ENCODE data around the gene TSPAN11.

The TSPAN11 gene

GRCh38 chr12:30977537-30978349 lies 51.2 kb downstream of the TSPAN11 start:
- POLR2A ChIA-PET, result no interaction called here
- CTCF ChIA-PET, result no interaction called here

GRCh38 chr12:30978639-30979038 lies 52.1 kb downstream of the TSPAN11 start:
- TF ChIP-seq CTBP1 (IDR thresholded peaks at IDR 0.05; ENCODE audit: borderline replicate concordance), result no peak
- no peak for TF ChIP-seq FOXM1 (IDR thresholded peaks at IDR 0.05; ENCODE audit: borderline replicate concordance)
- TF ChIP-seq FOXA1 (IDR thresholded peaks at IDR 0.05), result no peak
- no peak for TF ChIP-seq L3MBTL2 (conservative IDR thresholded peaks at IDR 0.05)
- TF ChIP-seq LEF1 (IDR thresholded peaks at IDR 0.05; ENCODE audit: borderline replicate concordance), result no peak
- no peak for TF ChIP-seq BHLHE40 (IDR thresholded peaks at IDR 0.05; ENCODE audit: borderline replicate concordance)
- no peak for TF ChIP-seq SP1 (IDR thresholded peaks at IDR 0.05)
- TF ChIP-seq ELF4 (IDR thresholded peaks at IDR 0.05), result no peak
- no peak for TF ChIP-seq FOXK2 (IDR thresholded peaks at IDR 0.05)
- TF ChIP-seq SUZ12 (IDR thresholded peaks at IDR 0.05), result no peak
- TF ChIP-seq NFRKB (IDR thresholded peaks at IDR 0.05), result no peak
- no peak for TF ChIP-seq ARNT (IDR thresholded peaks at IDR 0.05)
- TF ChIP-seq TARDBP (IDR thresholded peaks at IDR 0.05), result no peak
- no peak for TF ChIP-seq PKNOX1 (IDR thresholded peaks at IDR 0.05)
- TF ChIP-seq HDGF (IDR thresholded peaks at IDR 0.05; ENCODE audit: borderline replicate concordance), result no peak
- TF ChIP-seq ZNF384 (IDR thresholded peaks at IDR 0.05), result no peak
- POLR2A ChIA-PET, result interaction anchor here (0.6 kb wide), 1 partner anchor 11 kb away, joined by 3 read pairs; no protein-coding TSS in a partner anchor
- DNase-seq (ENCODE audit: extremely low spot score), result no peak
- CTCF ChIA-PET, result no interaction called here

More at GRCh38 chr12:30977537-30978349, 51.2 kb downstream of the TSPAN11 start:
- TF ChIP-seq BHLHE40 (IDR thresholded peaks at IDR 0.05; ENCODE audit: borderline replicate concordance) (no peak), SUZ12 (IDR thresholded peaks at IDR 0.05) (no peak), ELF4 (IDR thresholded peaks at IDR 0.05) (no peak), NFRKB (IDR thresholded peaks at IDR 0.05) (no peak), CTBP1 (IDR thresholded peaks at IDR 0.05; ENCODE audit: borderline replicate concordance) (no peak), L3MBTL2 (conservative IDR thresholded peaks at IDR 0.05) (no peak)
- no peak for DNase-seq (ENCODE audit: extremely low spot score)

GRCh38 chr12:30979371-30980259 lies 53.1 kb downstream of the TSPAN11 start:
- POLR2A ChIA-PET, result no interaction called here
- DNase-seq (ENCODE audit: extremely low spot score), result no peak
- TF ChIP-seq NFRKB (IDR thresholded peaks at IDR 0.05), result no peak
- no peak for TF ChIP-seq PKNOX1 (IDR thresholded peaks at IDR 0.05)
- TF ChIP-seq SP1 (IDR thresholded peaks at IDR 0.05), result no peak
- no peak for TF ChIP-seq ARNT (IDR thresholded peaks at IDR 0.05)
- TF ChIP-seq FOXK2 (IDR thresholded peaks at IDR 0.05), result no peak
- no peak for TF ChIP-seq BHLHE40 (IDR thresholded peaks at IDR 0.05; ENCODE audit: borderline replicate concordance)
- TF ChIP-seq FOXA1 (IDR thresholded peaks at IDR 0.05), result no peak
- TF ChIP-seq L3MBTL2 (conservative IDR thresholded peaks at IDR 0.05), result no peak
- no peak for TF ChIP-seq FOXM1 (IDR thresholded peaks at IDR 0.05; ENCODE audit: borderline replicate concordance)
- TF ChIP-seq HDGF (IDR thresholded peaks at IDR 0.05; ENCODE audit: borderline replicate concordance), result no peak
- TF ChIP-seq TARDBP (IDR thresholded peaks at IDR 0.05), result no peak
- TF ChIP-seq SUZ12 (IDR thresholded peaks at IDR 0.05), result no peak
- no peak for TF ChIP-seq LEF1 (IDR thresholded peaks at IDR 0.05; ENCODE audit: borderline replicate concordance)
- no peak for TF ChIP-seq ELF4 (IDR thresholded peaks at IDR 0.05)
- TF ChIP-seq CTBP1 (IDR thresholded peaks at IDR 0.05; ENCODE audit: borderline replicate concordance), result no peak
- TF ChIP-seq ZNF384 (IDR thresholded peaks at IDR 0.05), result no peak
- CTCF ChIA-PET, result no interaction called here

- ChIA-PET POLR2A (no interaction called here), CTCF (interaction anchor here (1.5 kb wide), 1 partner anchor 96 kb away, joined by 4 read pairs; no protein-coding TSS in a partner anchor)
- no peak for DNase-seq (ENCODE audit: extremely low spot score)
- TF ChIP-seq NFRKB (IDR thresholded peaks at IDR 0.05), result no peak
- no peak for TF ChIP-seq SP1 (IDR thresholded peaks at IDR 0.05)
- TF ChIP-seq FOXK2 (IDR thresholded peaks at IDR 0.05), result no peak
- no peak for TF ChIP-seq LEF1 (IDR thresholded peaks at IDR 0.05; ENCODE audit: borderline replicate concordance)
- no peak for TF ChIP-seq ZNF384 (IDR thresholded peaks at IDR 0.05)
- no peak for TF ChIP-seq FOXA1 (IDR thresholded peaks at IDR 0.05)
- no peak for TF ChIP-seq HDGF (IDR thresholded peaks at IDR 0.05; ENCODE audit: borderline replicate concordance)
- TF ChIP-seq FOXM1 (IDR thresholded peaks at IDR 0.05; ENCODE audit: borderline replicate concordance), result no peak
- TF ChIP-seq ELF4 (IDR thresholded peaks at IDR 0.05), result no peak
- no peak for TF ChIP-seq TARDBP (IDR thresholded peaks at IDR 0.05)
- TF ChIP-seq PKNOX1 (IDR thresholded peaks at IDR 0.05), result no peak
- TF ChIP-seq CTBP1 (IDR thresholded peaks at IDR 0.05; ENCODE audit: borderline replicate concordance), result no peak
These were observed 54.6 kb downstream of the TSPAN11 start for GRCh38 chr12:30980955-30981662.

- CTCF ChIA-PET, result no interaction called here
- POLR2A ChIA-PET, result no interaction called here
- no peak for TF ChIP-seq ELF4 (IDR thresholded peaks at IDR 0.05)
- no peak for TF ChIP-seq HDGF (IDR thresholded peaks at IDR 0.05; ENCODE audit: borderline replicate concordance)
- TF ChIP-seq NFRKB (IDR thresholded peaks at IDR 0.05), result no peak
- no peak for TF ChIP-seq ZNF384 (IDR thresholded peaks at IDR 0.05)
- TF ChIP-seq CTBP1 (IDR thresholded peaks at IDR 0.05; ENCODE audit: borderline replicate concordance), result no peak
- no peak for TF ChIP-seq SP1 (IDR thresholded peaks at IDR 0.05)
- TF ChIP-seq SUZ12 (IDR thresholded peaks at IDR 0.05), result no peak
- no peak for TF ChIP-seq ARNT (IDR thresholded peaks at IDR 0.05)
- no peak for DNase-seq (ENCODE audit: extremely low spot score)
These were observed 55.9 kb downstream of the TSPAN11 start for GRCh38 chr12:30982413-30982812.

All from HEK293T (cell line).